ENCODE measurements around the gene RHOBTB3. TPM values are rescaled to one million over a fixed set of nuclear protein-coding genes. Genes with fewer than 3 reads are reported as not detected.

RHOBTB3 gene, protein sequence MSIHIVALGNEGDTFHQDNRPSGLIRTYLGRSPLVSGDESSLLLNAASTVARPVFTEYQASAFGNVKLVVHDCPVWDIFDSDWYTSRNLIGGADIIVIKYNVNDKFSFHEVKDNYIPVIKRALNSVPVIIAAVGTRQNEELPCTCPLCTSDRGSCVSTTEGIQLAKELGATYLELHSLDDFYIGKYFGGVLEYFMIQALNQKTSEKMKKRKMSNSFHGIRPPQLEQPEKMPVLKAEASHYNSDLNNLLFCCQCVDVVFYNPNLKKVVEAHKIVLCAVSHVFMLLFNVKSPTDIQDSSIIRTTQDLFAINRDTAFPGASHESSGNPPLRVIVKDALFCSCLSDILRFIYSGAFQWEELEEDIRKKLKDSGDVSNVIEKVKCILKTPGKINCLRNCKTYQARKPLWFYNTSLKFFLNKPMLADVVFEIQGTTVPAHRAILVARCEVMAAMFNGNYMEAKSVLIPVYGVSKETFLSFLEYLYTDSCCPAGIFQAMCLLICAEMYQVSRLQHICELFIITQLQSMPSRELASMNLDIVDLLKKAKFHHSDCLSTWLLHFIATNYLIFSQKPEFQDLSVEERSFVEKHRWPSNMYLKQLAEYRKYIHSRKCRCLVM
- 6.0 to 8.7 TPM (median 8.1 TPM) in 5 replicates for total RNA-seq (2022; extraction: Qiagen RNA extraction)

DNA sequence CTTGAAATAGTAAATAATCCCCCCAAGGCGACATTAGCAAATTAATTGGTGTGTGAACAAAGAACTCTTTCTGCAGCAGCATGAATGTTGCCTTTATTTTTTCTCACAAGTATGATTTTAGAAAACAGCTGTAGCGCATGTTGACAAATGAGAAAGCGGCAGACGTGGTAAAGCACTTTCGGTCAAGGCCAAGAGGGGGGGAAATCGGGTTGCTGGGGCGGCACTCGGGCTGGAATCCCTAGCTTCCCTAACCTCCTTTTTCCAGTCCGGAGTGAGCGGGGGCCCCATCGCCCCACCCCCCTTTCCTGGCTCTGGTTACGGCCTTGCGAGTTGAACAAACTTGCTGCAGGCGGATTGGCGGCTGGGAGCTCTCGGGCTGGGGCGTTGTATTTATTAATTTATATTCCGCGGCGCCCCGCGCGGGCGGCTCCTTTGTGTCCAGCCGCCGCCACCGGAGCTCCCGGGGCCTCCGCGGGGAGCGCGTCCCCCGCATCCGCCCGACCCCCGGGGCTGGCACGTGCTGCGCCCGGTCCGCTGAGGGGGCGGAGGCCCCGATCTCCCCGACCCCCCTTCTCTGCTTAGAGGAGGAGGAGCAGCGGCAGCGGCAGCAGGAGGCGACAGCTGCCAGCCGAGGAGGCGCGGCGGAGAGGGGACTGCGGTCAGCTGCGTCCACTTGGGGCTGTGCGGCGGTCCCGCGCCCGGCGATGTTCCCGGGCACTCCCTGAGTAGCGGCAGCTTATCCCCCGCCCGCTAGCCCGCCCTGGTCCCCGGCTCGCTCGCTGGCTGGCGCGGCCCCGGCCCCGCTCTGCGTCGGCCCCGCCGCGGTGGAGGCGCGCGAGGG, at the start of gene RHOBTB3:
RHOBTB3 (plus strand) TSS at position 607 of the 841 bp plus-strand sequence. CDS start 347 bp downstream, outside the sequence.

DNA sequence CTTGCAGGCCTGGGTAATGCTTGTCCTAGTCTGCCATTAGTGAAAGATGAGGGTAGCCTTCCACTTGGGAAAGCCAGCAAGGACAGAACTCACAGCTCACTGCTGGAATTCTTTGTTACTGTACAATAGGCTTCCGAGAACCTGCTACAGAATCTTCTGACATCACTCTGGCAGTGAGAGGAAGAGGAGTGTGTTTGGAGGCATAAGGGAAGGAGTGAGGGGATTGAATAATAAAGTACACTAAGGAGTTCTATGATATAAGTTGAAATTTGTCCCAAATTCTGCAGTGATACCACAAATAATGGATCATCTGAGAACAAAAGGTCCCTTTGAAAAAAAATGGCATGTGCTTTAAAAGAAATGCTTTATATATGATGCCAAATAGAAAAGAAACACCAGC, 48.2 kb upstream of the RHOBTB3 start, which contains the start of gene SPATA9:
SPATA9 (minus strand) TSS at position 101 of the 400 bp plus-strand sequence. CDS start 137 bp downstream, outside the sequence.

DNA sequence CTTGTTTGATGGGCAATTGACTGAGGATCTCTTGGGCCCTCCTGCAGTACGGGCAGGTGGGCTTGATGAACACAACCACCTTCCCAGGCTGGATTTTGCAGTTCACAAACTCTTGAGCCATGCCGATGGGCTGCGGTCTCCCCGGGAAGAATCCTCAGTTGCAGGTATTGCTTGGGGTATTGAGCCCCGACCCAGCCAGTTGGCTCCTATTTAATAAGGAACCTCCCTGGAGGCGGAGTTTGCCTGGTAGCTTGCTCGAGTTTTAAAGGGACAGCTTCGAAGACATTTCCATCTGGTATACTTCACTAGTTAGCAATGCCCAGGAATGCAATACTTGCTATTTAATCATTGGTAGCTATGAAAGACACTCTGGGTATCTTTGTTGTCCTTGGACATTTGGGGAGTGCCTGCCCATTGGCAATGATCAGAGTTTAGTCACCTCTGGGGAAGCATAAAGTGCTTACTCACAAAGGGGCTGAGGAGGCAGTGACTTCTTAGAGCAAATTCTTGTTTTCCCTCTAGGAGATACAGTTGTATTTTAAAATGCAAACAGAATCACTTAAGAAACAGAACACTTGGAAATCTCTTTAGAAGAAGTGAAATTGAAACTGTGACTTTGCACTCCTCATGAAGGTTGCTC, 91.5 kb downstream of the RHOBTB3 start, which contains the start of gene GLRX:
GLRX (minus strand) TSS at position 185 of the 640 bp plus-strand sequence; CDS start at position 121, 64 bp downstream.

Other genes with a start within 250 kb of the RHOBTB3 start
- gene SKIC3, start 176.4 kb upstream of the RHOBTB3 start, total RNA-seq (2022; extraction: Qiagen RNA extraction): 16.6 to 24.1 TPM (median 23.2 TPM) in 5 replicates
- gene ARSK, start 176.2 kb upstream of the RHOBTB3 start, total RNA-seq (2022; extraction: Qiagen RNA extraction): 6.3 to 8.2 TPM (median 8.1 TPM) in 5 replicates
- gene GPR150, start 111.2 kb upstream of the RHOBTB3 start, total RNA-seq (2022; extraction: Qiagen RNA extraction): 0.07 to 0.21 TPM (median 0.08 TPM) in 5 replicates
- 2.1 to 3.1 TPM (median 2.4 TPM) in 5 replicates for gene RFESD, start 84.6 kb upstream of the RHOBTB3 start, total RNA-seq (2022; extraction: Qiagen RNA extraction)
- not detected in 5 replicates for gene SPATA9, start 48.3 kb upstream of the RHOBTB3 start, total RNA-seq (2022; extraction: Qiagen RNA extraction)
- 50.6 to 94.5 TPM (median 58.6 TPM) in 5 replicates for gene GLRX, start 91.4 kb downstream of the RHOBTB3 start, total RNA-seq (2022; extraction: Qiagen RNA extraction)
- gene ELL2, start 230.5 kb downstream of the RHOBTB3 start, total RNA-seq (2022; extraction: Qiagen RNA extraction): 14.1 to 20.9 TPM (median 15.8 TPM) in 5 replicates

All from A549 treated with CORT108297 at 1 μM for 4 hours (cell line).